ENCODE measurements around the gene TTC7B. TPM values are rescaled to one million over a fixed set of nuclear protein-coding genes. Genes with fewer than 3 reads are reported as not detected.

Gene TTC7B
- total and polyA plus RNA-seq, 2 experiments from 2014 or later: 7.9 to 28.6 TPM

GRCh38 chr14:90585106-90585505, 231.1 kb downstream of the TTC7B start (continued):
- TF ChIP-seq ETS1 (IDR thresholded peaks at IDR 0.05) (no peak), NANOG (IDR thresholded peaks at IDR 0.05; ENCODE audit: borderline replicate concordance) (no peak)

- TF ChIP-seq REST (IDR thresholded peaks at IDR 0.05; ENCODE audit: unreplicated experiment): no peak
- no peak for TF ChIP-seq ZNF462 (CRISPR knock-in tag; IDR thresholded peaks at IDR 0.05)
- TF ChIP-seq JUNB (IDR thresholded peaks at IDR 0.05; ENCODE audit: unreplicated experiment): no peak
- no peak for TF ChIP-seq EZH2 (IDR thresholded peaks at IDR 0.05; ENCODE audit: low read depth, unreplicated experiment)
- no peak for TF ChIP-seq CTCF (conservative IDR thresholded peaks at IDR 0.05; ENCODE audit: low read depth in 2 of 2)
- no peak for TF ChIP-seq NANOG (IDR thresholded peaks at IDR 0.05; ENCODE audit: borderline replicate concordance)
- TF ChIP-seq POLR2AphosphoS5 (IDR thresholded peaks at IDR 0.05; ENCODE audit: low read depth): no peak
- Mint-ChIP-seq H3K27me3 (ENCODE audit: insufficient read depth, low read depth, poor library complexity) (peaks cover 2% of the 10 kb centered on the region), H3K27ac (no peak overlapping the region)
Observed at GRCh38 chr14:90583916-90584605, 232.2 kb downstream of the TTC7B start.

More at GRCh38 chr14:90583916-90584605, 232.2 kb downstream of the TTC7B start:
- Mint-ChIP-seq H3K36me3 (ENCODE audit: low read depth) (no peaks in the 10 kb centered on the region), H3K9me3 (no peaks in the 10 kb centered on the region), H3K4me1 (peaks cover 6% of the 10 kb centered on the region; the same call in 2 of the 3 replicates), H3K4me3 (no peak overlapping the region)
- Histone ChIP-seq H3K27me3 (ENCODE audit: insufficient read depth) (no peaks in the 10 kb centered on the region), H3F3A (replicated peaks; ENCODE audit: low read depth) (no peaks in the 10 kb centered on the region), H3K4me1 (ENCODE audit: insufficient read depth) (no peaks in the 10 kb centered on the region), H3K79me2 (replicated peaks; ENCODE audit: insufficient read depth) (no peaks in the 10 kb centered on the region), H3K36me3 (ENCODE audit: insufficient read depth) (no peaks in the 10 kb centered on the region), H3K4me2 (no peak overlapping the region), H3K9me2 (ENCODE audit: insufficient read depth) (no peaks in the 10 kb centered on the region), H3K27ac (ENCODE audit: low read depth) (no peak overlapping the region), H2AFZ (no peak overlapping the region), H4K20me1 (replicated peaks; ENCODE audit: insufficient read depth) (no peaks in the 10 kb centered on the region), H3K4me3 (no peak overlapping the region)
- ATAC-seq (no peak), DNase-seq (ENCODE audit: low spot score) (no peak)

All from GM23338 (cell line).